Mesenchymal stem cell (in vitro differentiated cells and primary cell): ENCODE data around the gene PDZD11.
"Not testable (repeated sequence)": the region's sequence is repeated elsewhere in the genome, so short reads cannot be mapped to it uniquely, and the experiment has no call there.

ENCODE experiments used
- DNase-seq: peaks from one replicate; pipeline ENCODE4 v3.0.0-alpha.2; 2013
- H2AFZ ChIP-seq: one replicate; pipeline ENCODE4 v1.6.1; 2013; ENCODE audit warnings: low read depth, mild to moderate bottlenecking, control low read depth, inconsistent platforms, low read length, moderate library complexity
- H2AK5ac ChIP-seq: 2 replicates; pipeline ENCODE4 v1.6.1; 2013; ENCODE audit warnings: low read length, moderate library complexity, mild to moderate bottlenecking, inconsistent platforms; ENCODE audit not compliant: severe bottlenecking
- H2BK120ac ChIP-seq: one replicate; pipeline ENCODE4 v1.6.1; 2013; ENCODE audit warnings: low read depth, mild to moderate bottlenecking, inconsistent platforms, low read length, moderate library complexity
- H2BK12ac ChIP-seq, 2 experiments: one replicate each; pipeline ENCODE4 v1.6.1; 2013; ENCODE audit warnings: inconsistent platforms in 2 of 2, low read length in 2 of 2, mild to moderate bottlenecking in 2 of 2, moderate library complexity in 2 of 2, control low read depth in 1 of 2
- H2BK15ac ChIP-seq: one replicate; pipeline ENCODE4 v1.6.1; 2013; ENCODE audit warnings: mild to moderate bottlenecking, low read depth, inconsistent platforms; ENCODE audit not compliant: poor library complexity, severe bottlenecking
- H2BK5ac ChIP-seq: 2 replicates; pipeline ENCODE4 v1.6.1; 2013; ENCODE audit warnings: low read depth, mild to moderate bottlenecking, low read length, control low read depth, inconsistent platforms; ENCODE audit not compliant: poor library complexity, severe bottlenecking
- H3K14ac ChIP-seq, 2 experiments: one replicate each; pipeline ENCODE4 v1.6.1; 2013; ENCODE audit warnings: inconsistent platforms in 2 of 2, low read length in 2 of 2, control low read depth in 1 of 2, mild to moderate bottlenecking in 1 of 2, moderate library complexity in 1 of 2
- H3K18ac ChIP-seq, 2 experiments: one replicate each; pipeline ENCODE4 v1.6.1; 2013; ENCODE audit warnings: inconsistent platforms in 2 of 2, low read length in 2 of 2, control low read depth in 1 of 2, low read depth in 1 of 2, mild to moderate bottlenecking in 1 of 2
- H3K23ac ChIP-seq, 2 experiments: one replicate each; pipeline ENCODE4 v1.6.1; 2013; ENCODE audit warnings: inconsistent platforms in 2 of 2, low read length in 2 of 2, mild to moderate bottlenecking in 2 of 2, moderate library complexity in 2 of 2, control low read depth in 1 of 2
- H3K27ac ChIP-seq: 2 replicates; pipeline ENCODE4 v1.5.1; 2013; ENCODE audit warnings: mild to moderate bottlenecking, moderate library complexity, low read length, control low read depth, inconsistent platforms; ENCODE audit not compliant: poor library complexity, severe bottlenecking
- H3K27me3 ChIP-seq, 2 experiments: 2 replicates each; pipeline versions ENCODE4 v1.6.1 to v1.7.0; 2013; ENCODE audit warnings: low read length in 2 of 2, mild to moderate bottlenecking in 2 of 2, moderate library complexity in 2 of 2, control low read depth in 1 of 2, inconsistent platforms in 1 of 2; ENCODE audit not compliant: control insufficient read depth in 1 of 2, insufficient read depth in 1 of 2
- H3K36me3 ChIP-seq, 2 experiments: 2 replicates each; pipeline versions ENCODE4 v1.6.1 to v1.7.0; 2013; ENCODE audit warnings: low read length in 2 of 2, control low read depth in 1 of 2, inconsistent platforms in 1 of 2, low read depth in 1 of 2, mild to moderate bottlenecking in 1 of 2; ENCODE audit not compliant: insufficient read depth in 2 of 2, control insufficient read depth in 1 of 2
- H3K4ac ChIP-seq, 2 experiments: one replicate each; pipeline ENCODE4 v1.6.1; 2013; ENCODE audit warnings: inconsistent platforms in 2 of 2, low read length in 2 of 2, mild to moderate bottlenecking in 2 of 2, moderate library complexity in 2 of 2, control low read depth in 1 of 2, low read depth in 1 of 2
- H3K4me1 ChIP-seq: 2 replicates; pipeline ENCODE4 v1.6.1; 2013; ENCODE audit warnings: low read depth, low read length, control low read depth; ENCODE audit not compliant: control insufficient read depth, insufficient read depth
- H3K4me2 ChIP-seq: 2 replicates; pipeline ENCODE4 v1.6.1; 2013; ENCODE audit warnings: low read length, mild to moderate bottlenecking, inconsistent platforms; ENCODE audit not compliant: poor library complexity, severe bottlenecking
- H3K4me3 ChIP-seq, 2 experiments: 2 replicates each; pipeline versions ENCODE4 v1.5.1 to v1.7.0; 2013; ENCODE audit warnings: low read length in 2 of 2, mild to moderate bottlenecking in 2 of 2, control low read depth in 1 of 2, low read depth in 1 of 2; ENCODE audit not compliant: insufficient read depth in 1 of 2
- H3K79me1 ChIP-seq: replicated peaks from 2 replicates; pipeline ENCODE4 v1.6.1; 2013; ENCODE audit warnings: mild to moderate bottlenecking, control low read depth, low read length, inconsistent platforms; ENCODE audit not compliant: poor library complexity, severe bottlenecking
- H3K9ac ChIP-seq: 2 replicates; pipeline ENCODE4 v1.7.0; 2013; ENCODE audit warnings: mild to moderate bottlenecking, low read length, moderate library complexity
- H3K9me3 ChIP-seq: 2 replicates; pipeline ENCODE4 v1.7.0; 2013; ENCODE audit warnings: mild to moderate bottlenecking, low read length; ENCODE audit not compliant: control insufficient read depth
- H4K8ac ChIP-seq: one replicate; pipeline ENCODE4 v1.6.1; 2013; ENCODE audit warnings: inconsistent platforms, mild to moderate bottlenecking, low read length, moderate library complexity
- H4K91ac ChIP-seq: one replicate; pipeline ENCODE4 v1.6.1; 2013; ENCODE audit warnings: mild to moderate bottlenecking, low read length, inconsistent platforms
- WGBS: methylation state at CpG from one replicate; pipeline ENCODE4 v1.1.7; 2013; ENCODE audit warnings: mixed read lengths; 5-methylcytosine and 5-hydroxymethylcytosine counted together

PDZD11 gene

GRCh38 chrX:70244881-70245280 lies 44.8 kb downstream of the PDZD11 start:
- Histone ChIP-seq H3K18ac (no peak overlapping the region), H3K4me1 (no peaks in the 10 kb centered on the region), H4K91ac (no peak overlapping the region), H3K79me1 (no peaks in the 10 kb centered on the region), H3K27me3 (peaks cover 0 to 16% of the 10 kb centered on the region in 2 experiments), H3K4ac (no peak overlapping the region), H2BK120ac (no peak overlapping the region), H3K23ac (no peak overlapping the region), H3K9ac (no peak overlapping the region), H3K4me2 (no peak overlapping the region), H2BK5ac (no peak overlapping the region), H2AK5ac (no peak overlapping the region), H3K4me3 (no peak overlapping the region), H3K27ac (no peak overlapping the region), H2BK12ac (no peak overlapping the region), H2BK15ac (no peak overlapping the region), H3K14ac (no peak overlapping the region), H3K36me3 (no peaks in the 10 kb centered on the region), H2AFZ (no peak overlapping the region), H4K8ac (no peak overlapping the region), H3K9me3 (no peaks in the 10 kb centered on the region)
- WGBS = no CpG with 5 or more reads among the region's 6 CpGs
- DNase-seq = no peak

- not testable (repeated sequence) for H2BK5ac ChIP-seq, H3K4ac ChIP-seq, H3K4me3 ChIP-seq, H2BK15ac ChIP-seq, H2BK120ac ChIP-seq, DNase-seq, H4K8ac ChIP-seq, H2AFZ ChIP-seq, H3K4me1 ChIP-seq, H3K9me3 ChIP-seq, H3K9ac ChIP-seq, H3K14ac ChIP-seq, H3K36me3 ChIP-seq, H2AK5ac ChIP-seq, H3K18ac ChIP-seq, H2BK12ac ChIP-seq, H3K27ac ChIP-seq, H3K23ac ChIP-seq, H4K91ac ChIP-seq, H3K4me2 ChIP-seq, H3K79me1 ChIP-seq
- WGBS = 43% methylated on average over 4 of the region's 5 CpGs
- H3K27me3 ChIP-seq = peaks cover 0 to 25% of the 10 kb centered on the region in 2 experiments
Measured at GRCh38 chrX:70243601-70244000, 46.1 kb downstream of the PDZD11 start.

- H3K9me3 ChIP-seq = no peaks in the 10 kb centered on the region
- H3K14ac ChIP-seq = no peak overlapping the region
- no peak overlapping the region for H2BK5ac ChIP-seq
- peaks cover 0 to 37% of the 10 kb centered on the region in 2 experiments for H3K27me3 ChIP-seq
- no peaks in the 10 kb centered on the region for H3K36me3 ChIP-seq
- no peak overlapping the region for H3K4me3 ChIP-seq
- no peaks in the 10 kb centered on the region for H3K4me1 ChIP-seq
- no peak overlapping the region for H2BK15ac ChIP-seq
- H3K27ac ChIP-seq = no peak overlapping the region
- no peak overlapping the region for H3K9ac ChIP-seq
- H4K91ac ChIP-seq = no peak overlapping the region
- no peak overlapping the region for H2BK12ac ChIP-seq
- H2AFZ ChIP-seq = no peak overlapping the region
- no peak overlapping the region for H2BK120ac ChIP-seq
- no peak for DNase-seq
- no peak overlapping the region for H3K18ac ChIP-seq
- H3K23ac ChIP-seq = no peak overlapping the region
- WGBS = 85% methylated on average over 2 of the region's 2 CpGs
- no peaks in the 10 kb centered on the region for H3K79me1 ChIP-seq
- no peak overlapping the region for H3K4me2 ChIP-seq
- no peak overlapping the region for H4K8ac ChIP-seq
- no peak overlapping the region for H3K4ac ChIP-seq
- H2AK5ac ChIP-seq = no peak overlapping the region
Measured at GRCh38 chrX:70241501-70241900, 48.2 kb downstream of the PDZD11 start.

- no peak overlapping the region for H2AFZ ChIP-seq
- 100% methylated on average over 1 of the region's 1 CpG for WGBS
Measured at GRCh38 chrX:70240751-70241150, 49.0 kb downstream of the PDZD11 start.

More at GRCh38 chrX:70240751-70241150, 49.0 kb downstream of the PDZD11 start:
- Histone ChIP-seq H3K79me1 (no peaks in the 10 kb centered on the region), H2BK12ac (no peak overlapping the region), H2BK5ac (no peak overlapping the region), H3K4me2 (no peak overlapping the region), H3K4me3 (no peak overlapping the region), H3K18ac (no peak overlapping the region), H3K27ac (no peak overlapping the region), H2BK15ac (no peak overlapping the region), H2BK120ac (no peak overlapping the region), H3K14ac (no peak overlapping the region), H3K9me3 (no peaks in the 10 kb centered on the region), H3K9ac (no peak overlapping the region), H2AK5ac (no peak overlapping the region), H3K4ac (no peak overlapping the region), H4K8ac (no peak overlapping the region), H4K91ac (no peak overlapping the region), H3K27me3 (peaks cover 0 to 44% of the 10 kb centered on the region in 2 experiments), H3K36me3 (no peaks in the 10 kb centered on the region), H3K4me1 (no peaks in the 10 kb centered on the region), H3K23ac (no peak overlapping the region)
- DNase-seq = no peak
